ENCODE data around the gene MRPL14.

The MRPL14 gene

GRCh38 chr6:44086931-44087574, 40.2 kb downstream of the MRPL14 start:
- Mint-ChIP-seq H3K4me1 (no peaks in the 10 kb centered on the region), H3K4me3 (no peak overlapping the region), H3K27ac (ENCODE audit: low read depth) (no peak overlapping the region), H3K27me3 (no peaks in the 10 kb centered on the region), H3K36me3 (ENCODE audit: insufficient read depth) (peaks cover 3% of the 10 kb centered on the region), H3K9me3 (no peaks in the 10 kb centered on the region)
- no peak for ATAC-seq (replicated peaks; ENCODE audit: extremely low read depth, poor library complexity, severe bottlenecking)
- no peak for DNase-seq (ENCODE audit: low spot score in 2 of 2)

GRCh38 chr6:44085219-44085618, 42.0 kb downstream of the MRPL14 start:
- H3K4me3 Mint-ChIP-seq, result no peak overlapping the region
- H3K9me3 Mint-ChIP-seq, result no peaks in the 10 kb centered on the region
- H3K27ac Mint-ChIP-seq (ENCODE audit: low read depth), result no peak overlapping the region
- no peaks in the 10 kb centered on the region for H3K4me1 Mint-ChIP-seq
- no peaks in the 10 kb centered on the region for H3K27me3 Mint-ChIP-seq
- ATAC-seq (replicated peaks; ENCODE audit: extremely low read depth, poor library complexity, severe bottlenecking) (no peak), DNase-seq (ENCODE audit: low spot score in 2 of 2) (no peak)
- no peaks in the 10 kb centered on the region for H3K36me3 Mint-ChIP-seq (ENCODE audit: insufficient read depth)

GRCh38 chr6:44084231-44085014, 42.8 kb downstream of the MRPL14 start:
- H3K27me3 Mint-ChIP-seq, result peaks cover 2% of the 10 kb centered on the region
- DNase-seq (ENCODE audit: low spot score in 2 of 2) (no peak), ATAC-seq (replicated peaks; ENCODE audit: extremely low read depth, poor library complexity, severe bottlenecking) (no peak)
- H3K4me3 Mint-ChIP-seq, result no peak overlapping the region
- no peaks in the 10 kb centered on the region for H3K4me1 Mint-ChIP-seq
- H3K27ac Mint-ChIP-seq (ENCODE audit: low read depth), result no peak overlapping the region
- H3K36me3 Mint-ChIP-seq (ENCODE audit: insufficient read depth), result no peaks in the 10 kb centered on the region
- H3K9me3 Mint-ChIP-seq, result no peaks in the 10 kb centered on the region

DNA sequence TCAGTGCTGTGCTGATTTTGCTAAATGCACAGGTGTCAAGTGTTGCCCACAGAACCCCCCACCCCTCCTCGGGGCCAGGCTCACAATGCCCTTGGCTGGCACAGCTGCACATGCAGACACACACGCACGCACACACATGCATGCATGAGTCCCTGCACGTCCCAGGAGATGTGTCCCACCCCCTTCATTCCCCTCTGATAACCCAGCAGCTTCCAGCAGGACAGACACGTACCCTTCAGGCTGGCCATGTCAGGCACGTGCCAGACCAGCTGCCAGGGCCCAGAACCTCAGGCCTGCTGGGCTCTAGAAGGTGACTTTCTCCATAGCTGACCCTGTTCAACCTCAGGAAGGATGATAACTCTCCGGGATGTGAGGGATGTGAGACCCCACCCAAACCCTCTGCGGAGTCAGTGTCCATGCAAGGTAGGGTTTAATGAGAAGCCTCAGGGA, 44.4 kb downstream of the MRPL14 start:
- Mint-ChIP-seq H3K4me3 (no peak overlapping the region), H3K36me3 (ENCODE audit: insufficient read depth) (no peaks in the 10 kb centered on the region), H3K27me3 (peaks cover 17% of the 10 kb centered on the region), H3K9me3 (no peaks in the 10 kb centered on the region), H3K27ac (ENCODE audit: low read depth) (no peak overlapping the region), H3K4me1 (no peaks in the 10 kb centered on the region)
- no peak for DNase-seq (ENCODE audit: low spot score in 2 of 2)
- ATAC-seq (replicated peaks; ENCODE audit: extremely low read depth, poor library complexity, severe bottlenecking), result no peak

GRCh38 chr6:44081753-44082152, 45.5 kb downstream of the MRPL14 start:
- ATAC-seq (replicated peaks; ENCODE audit: extremely low read depth, poor library complexity, severe bottlenecking) (no peak), DNase-seq (ENCODE audit: low spot score in 2 of 2) (no peak)
- no peak overlapping the region for H3K4me3 Mint-ChIP-seq
- no peaks in the 10 kb centered on the region for H3K9me3 Mint-ChIP-seq
- H3K4me1 Mint-ChIP-seq, result no peaks in the 10 kb centered on the region
- H3K27me3 Mint-ChIP-seq, result peaks cover 25% of the 10 kb centered on the region
- no peak overlapping the region for H3K27ac Mint-ChIP-seq (ENCODE audit: low read depth)
- no peaks in the 10 kb centered on the region for H3K36me3 Mint-ChIP-seq (ENCODE audit: insufficient read depth)

DNA sequence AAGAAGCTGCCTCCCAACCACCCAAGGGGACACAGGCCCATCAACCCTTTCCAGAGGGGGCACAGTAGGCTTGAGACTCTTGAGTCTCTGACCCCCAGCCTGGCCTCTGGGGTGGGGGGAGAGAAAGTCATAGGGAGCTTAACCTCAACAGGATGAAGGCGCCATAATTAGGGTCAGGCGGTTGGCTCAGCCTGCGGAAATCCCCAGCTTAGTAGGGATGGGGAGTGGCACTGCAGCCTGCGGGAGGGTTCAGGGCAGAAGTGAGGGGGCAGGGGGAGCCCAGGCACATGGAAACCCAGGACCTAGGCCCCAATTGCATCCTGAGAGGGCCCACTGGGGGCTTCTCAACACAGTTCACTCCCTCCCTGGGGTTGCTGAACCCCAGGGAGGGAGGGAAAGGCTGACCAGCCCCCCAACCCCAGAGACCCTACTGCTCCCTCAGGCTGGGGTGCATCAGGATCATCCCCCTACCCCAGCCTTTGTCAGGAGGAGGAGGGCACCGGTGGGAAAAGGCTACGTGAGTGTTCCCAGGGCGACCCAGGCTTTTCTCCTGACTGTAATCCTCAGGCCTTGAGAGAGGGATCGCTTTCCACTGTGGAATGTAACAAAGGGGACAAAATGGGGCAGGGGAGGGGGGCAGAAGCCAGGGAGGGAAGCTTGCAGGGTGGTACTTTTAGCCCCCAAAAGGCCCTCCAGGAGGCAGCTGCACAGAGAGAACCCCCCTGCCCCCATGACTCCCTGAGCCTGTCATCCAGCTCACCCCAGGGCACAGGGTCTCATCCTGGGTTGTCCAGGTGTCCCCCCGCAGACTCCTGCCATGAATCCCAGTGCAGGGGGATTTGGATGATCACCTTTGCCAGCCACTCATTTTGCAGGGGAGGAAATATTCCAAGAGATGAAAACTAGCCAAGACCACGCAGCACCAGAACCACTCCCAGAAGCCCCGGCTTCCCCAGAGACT, 46.4 kb downstream of the MRPL14 start:
- Mint-ChIP-seq H3K36me3 (ENCODE audit: insufficient read depth) (no peaks in the 10 kb centered on the region), H3K9me3 (no peaks in the 10 kb centered on the region), H3K27me3 (peaks cover 25% of the 10 kb centered on the region), H3K27ac (ENCODE audit: low read depth) (no peak overlapping the region), H3K4me3 (no peak overlapping the region), H3K4me1 (no peaks in the 10 kb centered on the region)
- DNase-seq (ENCODE audit: low spot score in 2 of 2) (no peak), ATAC-seq (replicated peaks; ENCODE audit: extremely low read depth, poor library complexity, severe bottlenecking) (no peak)

- Mint-ChIP-seq H3K4me3 (no peak overlapping the region), H3K9me3 (no peaks in the 10 kb centered on the region), H3K36me3 (ENCODE audit: insufficient read depth) (no peaks in the 10 kb centered on the region), H3K27ac (ENCODE audit: low read depth) (no peak overlapping the region), H3K4me1 (peaks cover 2% of the 10 kb centered on the region), H3K27me3 (peaks cover 25% of the 10 kb centered on the region)
- no peak for ATAC-seq (replicated peaks; ENCODE audit: extremely low read depth, poor library complexity, severe bottlenecking)
- no peak for DNase-seq (ENCODE audit: low spot score in 2 of 2)
Measured at GRCh38 chr6:44079672-44080071, 47.6 kb downstream of the MRPL14 start.

DNA sequence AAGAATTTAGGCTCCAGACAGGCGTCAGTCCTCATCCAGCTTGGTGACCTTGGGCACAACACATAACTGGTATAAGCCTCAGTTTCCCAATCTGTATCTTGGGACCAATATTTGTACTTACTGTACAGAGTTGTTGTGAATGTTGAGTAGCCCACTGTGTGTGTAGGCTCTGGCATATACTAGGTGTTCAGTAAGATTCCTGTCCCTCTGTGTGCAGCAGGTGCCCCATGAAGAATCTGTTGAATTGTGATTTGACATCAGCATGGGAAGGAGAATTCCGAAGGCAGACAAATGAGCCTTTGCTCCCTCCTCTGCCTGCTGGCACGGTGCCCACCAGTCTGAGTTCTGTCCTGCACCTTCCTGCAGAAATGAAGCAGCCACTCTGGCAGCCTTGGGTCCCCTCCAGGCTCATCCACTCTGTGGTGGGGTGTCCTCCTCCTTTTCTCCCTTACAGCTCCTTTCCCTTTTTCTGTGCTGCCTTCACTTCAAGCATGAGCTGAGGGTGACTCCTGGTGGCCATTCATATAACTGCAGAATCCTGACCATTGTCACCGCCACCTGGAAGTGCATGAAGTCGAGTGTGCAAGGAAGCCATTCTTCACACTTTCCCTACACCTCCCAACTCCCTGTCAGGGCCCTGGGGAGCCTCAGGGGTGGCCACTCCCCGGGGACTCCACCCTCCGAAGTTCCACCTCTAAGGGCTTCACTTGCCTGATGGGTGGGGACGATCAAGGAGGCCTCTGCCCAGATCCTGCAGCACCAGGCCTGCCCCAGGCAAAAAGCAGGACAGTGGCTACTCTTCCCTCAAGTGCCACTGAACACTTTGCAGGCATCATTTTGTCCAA, 48.2 kb downstream of the MRPL14 start:
- Mint-ChIP-seq H3K4me1 (peaks cover 8% of the 10 kb centered on the region), H3K9me3 (no peaks in the 10 kb centered on the region), H3K36me3 (ENCODE audit: insufficient read depth) (no peaks in the 10 kb centered on the region), H3K4me3 (no peak overlapping the region), H3K27ac (ENCODE audit: low read depth) (no peak overlapping the region), H3K27me3 (peaks cover 25% of the 10 kb centered on the region)
- peak; percentile 61 to 65 for DNase-seq (ENCODE audit: low spot score in 2 of 2)
- no peak for ATAC-seq (replicated peaks; ENCODE audit: extremely low read depth, poor library complexity, severe bottlenecking)

DNA sequence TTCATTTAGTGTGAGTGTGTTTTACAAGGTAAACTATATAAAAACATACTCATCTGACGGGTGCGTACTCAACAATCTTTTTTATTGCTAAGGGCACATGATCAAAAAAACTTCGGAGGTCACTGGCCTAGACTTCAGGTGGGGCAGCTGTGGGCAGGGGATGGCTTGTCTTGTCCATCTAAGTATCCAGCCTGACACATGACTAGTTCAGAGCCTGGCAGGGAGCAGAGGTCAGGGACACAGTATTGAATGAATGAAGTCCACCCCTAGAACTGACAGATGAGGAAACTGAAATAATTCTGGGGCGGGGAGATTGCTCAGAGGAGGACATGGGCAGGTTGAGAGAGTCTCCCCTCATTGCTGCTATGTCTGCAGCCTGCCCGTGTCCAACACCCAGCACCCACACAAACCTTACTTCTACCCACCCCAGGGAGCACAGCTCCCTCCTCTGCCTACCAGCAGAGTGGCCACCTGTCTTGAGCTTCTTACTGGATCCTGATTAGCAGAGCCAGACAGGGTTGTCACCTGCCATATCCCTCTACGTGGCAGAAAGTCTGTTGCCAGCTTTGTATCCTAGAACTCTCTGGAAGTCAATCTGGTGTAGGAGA, 48.9 kb downstream of the MRPL14 start:
- H3K36me3 Mint-ChIP-seq (ENCODE audit: insufficient read depth), result peaks cover 2% of the 10 kb centered on the region

GRCh38 chr6:44077214-44077946, 49.9 kb downstream of the MRPL14 start:
- H3K27ac Mint-ChIP-seq (ENCODE audit: low read depth), result no peak overlapping the region
- no peak for ATAC-seq (replicated peaks; ENCODE audit: extremely low read depth, poor library complexity, severe bottlenecking)
- no peaks in the 10 kb centered on the region for H3K9me3 Mint-ChIP-seq
- DNase-seq (ENCODE audit: low spot score in 2 of 2), result no peak
- H3K27me3 Mint-ChIP-seq, result peaks cover 25% of the 10 kb centered on the region
- peaks cover 2% of the 10 kb centered on the region for H3K36me3 Mint-ChIP-seq (ENCODE audit: insufficient read depth)
- peaks cover 20% of the 10 kb centered on the region for H3K4me1 Mint-ChIP-seq
- no peak overlapping the region for H3K4me3 Mint-ChIP-seq

More for the DNA sequence above, 48.9 kb downstream of the MRPL14 start:
- DNase-seq (ENCODE audit: low spot score in 2 of 2) (no peak), ATAC-seq (replicated peaks; ENCODE audit: extremely low read depth, poor library complexity, severe bottlenecking) (no peak)
- H3K27ac Mint-ChIP-seq (ENCODE audit: low read depth), result no peak overlapping the region
- no peaks in the 10 kb centered on the region for H3K9me3 Mint-ChIP-seq
- no peak overlapping the region for H3K4me3 Mint-ChIP-seq
- H3K27me3 Mint-ChIP-seq, result peaks cover 25% of the 10 kb centered on the region
- peaks cover 15% of the 10 kb centered on the region for H3K4me1 Mint-ChIP-seq

Data from central memory CD8-positive, alpha-beta T cell (primary cell).